Neuronal stem cell (in vitro differentiated cells): ENCODE results near the gene TNRC6B.
"Not testable (repeated sequence)": the region's sequence is repeated elsewhere in the genome, so short reads cannot be mapped to it uniquely, and the experiment has no call there.

Experiments used
- DNase-seq: peaks from one replicate; pipeline ENCODE4 v3.0.0-alpha.2; 2013; ENCODE audit warnings: low spot score
- H2AFZ ChIP-seq: one replicate; pipeline ENCODE4 v1.6.1; 2013; ENCODE audit warnings: mild to moderate bottlenecking, low read length, inconsistent platforms
- H2AK5ac ChIP-seq: 2 replicates; pipeline ENCODE4 v1.6.1; 2013; ENCODE audit warnings: low read depth, mild to moderate bottlenecking, inconsistent platforms, low read length, moderate library complexity, mixed read lengths
- H2BK120ac ChIP-seq: 2 replicates; pipeline ENCODE4 v1.6.1; 2013; ENCODE audit warnings: low read depth, mild to moderate bottlenecking, inconsistent platforms, low read length, moderate library complexity, mixed read lengths
- H2BK12ac ChIP-seq: one replicate; pipeline ENCODE4 v1.6.1; 2013; ENCODE audit warnings: low read length, inconsistent platforms
- H2BK15ac ChIP-seq: 2 replicates; pipeline ENCODE4 v1.6.1; 2013; ENCODE audit warnings: mild to moderate bottlenecking, low read length, inconsistent platforms, mixed read lengths
- H2BK5ac ChIP-seq: one replicate; pipeline ENCODE4 v1.6.1; 2013; ENCODE audit warnings: inconsistent platforms, mild to moderate bottlenecking, low read length, moderate library complexity
- H3K14ac ChIP-seq: one replicate; pipeline ENCODE4 v1.6.1; 2013; ENCODE audit warnings: low read length, inconsistent platforms
- H3K18ac ChIP-seq: 2 replicates; pipeline ENCODE4 v1.6.1; 2013; ENCODE audit warnings: low read length, inconsistent platforms
- H3K23ac ChIP-seq: 2 replicates; pipeline ENCODE4 v1.6.1; 2013; ENCODE audit warnings: low read depth, mild to moderate bottlenecking, mixed read lengths, low read length, inconsistent platforms; ENCODE audit not compliant: poor library complexity
- H3K27ac ChIP-seq: replicated peaks from 3 replicates; pipeline ENCODE4 v1.5.1; 2013; ENCODE audit warnings: low read length, inconsistent platforms
- H3K27me3 ChIP-seq, 3 experiments: 2 replicates each; pipeline ENCODE4 v1.6.1; 2013; ENCODE audit warnings: low read length in 3 of 3, mild to moderate bottlenecking in 2 of 3, inconsistent platforms in 1 of 3, low read depth in 1 of 3, mixed read lengths in 1 of 3, moderate library complexity in 1 of 3; ENCODE audit not compliant: control insufficient read depth in 3 of 3, insufficient read depth in 3 of 3
- H3K36me3 ChIP-seq, 2 donors: replicated peaks in 1 of 2; 2 replicates each; pipeline ENCODE4 v1.6.1; 2013; ENCODE audit warnings: low read length in 2 of 2; ENCODE audit not compliant: control insufficient read depth in 2 of 2, insufficient read depth in 2 of 2
- H3K4ac ChIP-seq: 2 replicates; pipeline ENCODE4 v1.6.1; 2013; ENCODE audit warnings: inconsistent platforms, mild to moderate bottlenecking, low read length, moderate library complexity
- H3K4me1 ChIP-seq, 2 donors: 1 replicate in 1 of 2; 2 replicates in 1 of 2; pipeline ENCODE4 v1.6.1; 2013; ENCODE audit warnings: low read length in 2 of 2, low read depth in 1 of 2; ENCODE audit not compliant: control insufficient read depth in 2 of 2, insufficient read depth in 1 of 2
- H3K4me2 ChIP-seq: one replicate; pipeline ENCODE4 v1.6.1; 2013; ENCODE audit warnings: mild to moderate bottlenecking, low read length, inconsistent platforms; ENCODE audit not compliant: insufficient read depth, poor library complexity, severe bottlenecking
- H3K4me3 ChIP-seq, 2 donors: 2 replicates each; pipeline ENCODE4 v1.5.1; 2013; ENCODE audit warnings: low read length in 2 of 2, mild to moderate bottlenecking in 2 of 2, inconsistent platforms in 1 of 2, moderate library complexity in 1 of 2
- H3K79me1 ChIP-seq: one replicate; pipeline ENCODE4 v1.6.1; 2013; ENCODE audit warnings: low read depth, mild to moderate bottlenecking, inconsistent platforms, low read length, moderate library complexity
- H3K9ac ChIP-seq: one replicate; pipeline ENCODE4 v1.6.1; 2013; ENCODE audit warnings: mild to moderate bottlenecking, low read depth, low read length, inconsistent platforms; ENCODE audit not compliant: poor library complexity
- H3K9me3 ChIP-seq, 2 donors: replicated peaks in 1 of 2; 2 replicates each; pipeline versions ENCODE3 to v1.6.1; 2013; ENCODE audit warnings: low read length in 2 of 2, mild to moderate bottlenecking in 2 of 2, inconsistent platforms in 1 of 2, low read depth in 1 of 2, mixed read lengths in 1 of 2, moderate library complexity in 1 of 2; ENCODE audit not compliant: control insufficient read depth in 2 of 2, insufficient read depth in 1 of 2
- H4K8ac ChIP-seq: one replicate; pipeline ENCODE4 v1.6.1; 2013; ENCODE audit warnings: low read depth, mild to moderate bottlenecking, inconsistent platforms, low read length, moderate library complexity
- H4K91ac ChIP-seq: one replicate; pipeline ENCODE4 v1.6.1; 2013; ENCODE audit warnings: low read length, low read depth, mild to moderate bottlenecking, inconsistent platforms; ENCODE audit not compliant: poor library complexity
- whole genome bisulfite sequencing, 2 donors: extraction: QIAGEN DNeasy Blood & Tissue Kit; methylation state at CpG; one replicate each; pipeline ENCODE4 v1.1.7; 2013; ENCODE audit warnings: missing lambda C conversion rate in 2 of 2, mixed read lengths in 1 of 2; ENCODE audit not compliant: insufficient read length in 2 of 2, insufficient replicate concordance in 1 of 2; ENCODE audit errors: extremely low coverage in 2 of 2; 5-methylcytosine and 5-hydroxymethylcytosine counted together

TNRC6B gene

DNA sequence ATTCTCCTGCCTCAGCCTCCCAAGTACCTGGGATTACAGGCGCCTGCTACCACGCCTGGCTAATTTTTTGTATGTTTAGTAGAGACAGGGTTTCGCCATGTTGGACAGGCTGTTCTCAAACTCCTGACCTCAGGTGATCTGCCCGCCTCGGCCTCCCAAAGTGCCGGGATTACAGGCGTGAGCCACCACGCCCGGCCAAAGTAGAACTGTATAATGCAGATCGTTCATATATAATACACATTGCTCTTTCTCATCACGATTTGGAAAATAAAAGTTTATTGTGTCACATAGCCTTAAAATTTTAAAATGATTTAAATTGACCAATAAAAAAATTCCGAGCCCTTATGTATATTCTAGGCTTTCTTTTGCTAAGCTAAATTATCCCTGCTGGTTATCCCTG, 133.9 kb downstream of the TNRC6B start:
- not testable (repeated sequence) for DNase-seq, H2BK15ac ChIP-seq, H3K79me1 ChIP-seq, H3K4ac ChIP-seq, H3K18ac ChIP-seq, H4K91ac ChIP-seq, H3K14ac ChIP-seq, H3K9ac ChIP-seq, H2BK120ac ChIP-seq, H3K27me3 ChIP-seq, H2BK12ac ChIP-seq, H2AK5ac ChIP-seq, H2BK5ac ChIP-seq, H3K4me1 ChIP-seq, H3K4me2 ChIP-seq, H3K27ac ChIP-seq, H4K8ac ChIP-seq, H2AFZ ChIP-seq, H3K23ac ChIP-seq, H3K4me3 ChIP-seq, H3K9me3 ChIP-seq
- peaks cover 43 to 97% of the 10 kb centered on the region in 2 donors for H3K36me3 ChIP-seq
- WGBS, 2 donors, result no CpG with 5 or more reads among the region's 12 CpGs

DNA sequence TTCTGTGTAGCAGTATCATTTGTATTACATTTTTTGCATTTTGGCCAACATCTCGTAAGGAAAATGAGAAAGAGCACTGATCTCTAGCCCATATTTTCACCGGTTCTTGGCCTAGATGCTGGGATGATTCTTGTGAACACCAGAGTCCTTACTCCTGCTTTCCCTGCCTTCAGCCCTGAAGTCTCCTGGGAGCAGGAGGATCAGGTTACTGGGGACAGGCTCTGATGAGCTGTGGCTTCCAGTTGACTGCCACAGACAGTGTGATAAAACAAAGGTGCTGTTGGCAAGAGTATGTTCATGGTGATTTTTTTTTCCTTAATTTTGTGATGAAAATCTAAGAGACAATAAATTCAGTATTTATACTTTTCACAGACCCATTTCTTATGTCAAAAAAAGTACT, 134.3 kb downstream of the TNRC6B start:
- Histone ChIP-seq H3K9ac (no peak overlapping the region), H3K9me3 (peaks cover 0 to 1% of the 10 kb centered on the region in 2 donors), H3K36me3 (peaks cover 43 to 99% of the 10 kb centered on the region in 2 donors), H2AFZ (no peak overlapping the region), H2BK15ac (no peak overlapping the region), H3K4ac (no peak overlapping the region), H3K4me2 (no peak overlapping the region), H2AK5ac (no peak overlapping the region), H3K14ac (no peak overlapping the region), H3K27me3 (peaks cover 0 to 1% (median 0%) of the 10 kb centered on the region in 3 experiments), H2BK12ac (no peak overlapping the region), H3K23ac (no peak overlapping the region), H3K4me3 (no peak overlapping the region), H4K8ac (no peak overlapping the region), H4K91ac (no peak overlapping the region), H3K79me1 (no peaks in the 10 kb centered on the region), H2BK5ac (no peak overlapping the region), H2BK120ac (no peak overlapping the region), H3K4me1 (no peaks in the 10 kb centered on the region), H3K27ac (no peak overlapping the region), H3K18ac (no peak overlapping the region)
- DNase-seq, result no peak
- WGBS, 2 donors, result no CpG with 5 or more reads among the region's 2 CpGs

- H2BK5ac ChIP-seq, result no peak overlapping the region
- H2BK12ac ChIP-seq, result no peak overlapping the region
- peaks cover 0 to 1% of the 10 kb centered on the region in 2 donors for H3K9me3 ChIP-seq
- H2BK120ac ChIP-seq, result no peak overlapping the region
- no peak overlapping the region for H3K18ac ChIP-seq
- H2AFZ ChIP-seq, result no peak overlapping the region
- H3K27me3 ChIP-seq, result peaks cover 0 to 1% (median 0%) of the 10 kb centered on the region in 3 experiments
- no peak overlapping the region for H2BK15ac ChIP-seq
- no peak overlapping the region for H3K9ac ChIP-seq
- H3K4ac ChIP-seq, result no peak overlapping the region
- H3K4me3 ChIP-seq, result no peak overlapping the region
- H2AK5ac ChIP-seq, result no peak overlapping the region
- H3K23ac ChIP-seq, result no peak overlapping the region
- no peak for DNase-seq
- H3K14ac ChIP-seq, result no peak overlapping the region
- WGBS, 2 donors, result no CpG with 5 or more reads among the region's 2 CpGs
- H3K79me1 ChIP-seq, result no peaks in the 10 kb centered on the region
- no peak overlapping the region for H3K4me2 ChIP-seq
- H4K91ac ChIP-seq, result no peak overlapping the region
- H3K27ac ChIP-seq, result no peak overlapping the region
- H3K36me3 ChIP-seq, result peaks cover 43 to 99% of the 10 kb centered on the region in 2 donors
- H4K8ac ChIP-seq, result no peak overlapping the region
- no peaks in the 10 kb centered on the region for H3K4me1 ChIP-seq
These were observed 135.3 kb downstream of the TNRC6B start for GRCh38 chr22:40313007-40313406.

- Histone ChIP-seq H2AFZ (no peak overlapping the region), H4K91ac (no peak overlapping the region), H3K36me3 (peaks cover 38 to 98% of the 10 kb centered on the region in 2 donors), H3K4me3 (no peak overlapping the region), H3K18ac (no peak overlapping the region), H2BK5ac (no peak overlapping the region), H2AK5ac (no peak overlapping the region), H3K79me1 (no peaks in the 10 kb centered on the region), H3K14ac (no peak overlapping the region), H3K23ac (no peak overlapping the region), H4K8ac (no peak overlapping the region), H2BK15ac (no peak overlapping the region), H3K27me3 (peaks cover 0 to 1% (median 0%) of the 10 kb centered on the region in 3 experiments), H3K4me2 (no peak overlapping the region), H3K9ac (no peak overlapping the region), H3K4ac (no peak overlapping the region), H3K4me1 (no peaks in the 10 kb centered on the region), H3K9me3 (peaks cover 0 to 1% of the 10 kb centered on the region in 2 donors), H3K27ac (no peak overlapping the region), H2BK120ac (no peak overlapping the region), H2BK12ac (no peak overlapping the region)
- no peak for DNase-seq
These were observed 136.3 kb downstream of the TNRC6B start for GRCh38 chr22:40314041-40314440.
